ENCODE data around the gene COPZ2. TPM values are rescaled to one million over a fixed set of nuclear protein-coding genes. Genes with fewer than 3 reads are reported as not detected.

COPZ2 gene
- total and polyA plus RNA-seq, 9 of the 15 experiments (the other 6 are each of a cell fraction or from before 2014, with no cell fraction given): 0.22 to 0.49 TPM; not detected in 7

- TF ChIP-seq ZNF239 (CRISPR knock-in tag; IDR thresholded peaks at IDR 0.05): no peak
- no peak for TF ChIP-seq MTA2 (IDR thresholded peaks at IDR 0.05; ENCODE audit: low read depth)
- TF ChIP-seq HMGN3 (IDR thresholded peaks at IDR 0.05; ENCODE audit: borderline replicate concordance, extremely low read depth, insufficient read length, low read depth, low read length): no peak
- no peak for TF ChIP-seq MAFK (IDR thresholded peaks at IDR 0.05; ENCODE audit: low read length)
- no peak for TF ChIP-seq ZNF436 (CRISPR knock-in tag; IDR thresholded peaks at IDR 0.05)
- TF ChIP-seq FOXK1 (CRISPR knock-in tag; IDR thresholded peaks at IDR 0.05; ENCODE audit: borderline replicate concordance): peak; percentile 93; the same call in 1 of the 2 replicates
- TF ChIP-seq ZNF707 (CRISPR knock-in tag; conservative IDR thresholded peaks at IDR 0.05): no peak
- peak in 1 of 2 experiments; percentile 44; a peak in 2 of 4 replicates for TF ChIP-seq RCOR1 (IDR thresholded peaks at IDR 0.05; ENCODE audit: borderline replicate concordance in 1 of 2, low read depth in 2 of 2, low read length in 2 of 2)
- TF ChIP-seq NFRKB (IDR thresholded peaks at IDR 0.05; ENCODE audit: low read depth): no peak
- TF ChIP-seq MED1 (CRISPR knock-in tag; IDR thresholded peaks at IDR 0.05; ENCODE audit: borderline replicate concordance): no peak
- no peak for TF ChIP-seq CREBBP (IDR thresholded peaks at IDR 0.05; ENCODE audit: low read depth, low read length)
- TF ChIP-seq SMAD4 (CRISPR knock-in tag; conservative IDR thresholded peaks at IDR 0.05): 0 out of 2 replicates have a peak, but pooled peaks have one; percentile 14
- TF ChIP-seq MAFG (tag; conservative IDR thresholded peaks at IDR 0.05): no peak
- no peak for TF ChIP-seq ZNF77 (CRISPR knock-in tag; IDR thresholded peaks at IDR 0.05)
- no peak for TF ChIP-seq NR1H2 (CRISPR knock-in tag; IDR thresholded peaks at IDR 0.05)
- peak; percentile 27; the same call in 1 of the 2 replicates for TF ChIP-seq CREM (IDR thresholded peaks at IDR 0.05; ENCODE audit: low read depth)
- no peak for TF ChIP-seq ZNF197 (CRISPR knock-in tag; IDR thresholded peaks at IDR 0.05; ENCODE audit: low read depth)
- TF ChIP-seq ZNF212 (CRISPR knock-in tag; IDR thresholded peaks at IDR 0.05): no peak
- TF ChIP-seq SRSF7 (optimal IDR thresholded peaks at IDR 0.05; ENCODE audit: low read depth, low read length): no peak
- TF ChIP-seq E2F6 (IDR thresholded peaks at IDR 0.05; ENCODE audit: borderline replicate concordance in 1 of 2, extremely low read depth in 1 of 2, insufficient read depth in 1 of 2, insufficient read length in 1 of 2, low read depth in 1 of 2, low read length in 1 of 2, poor library complexity in 1 of 2, severe bottlenecking in 1 of 2): no peak
- TF ChIP-seq ZNF444 (CRISPR knock-in tag; IDR thresholded peaks at IDR 0.05): no peak
- TF ChIP-seq HES1 (IDR thresholded peaks at IDR 0.05; ENCODE audit: low read depth): no peak
- no peak for TF ChIP-seq HDAC8 (tag; IDR thresholded peaks at IDR 0.05)
- no peak for TF ChIP-seq ZNF12 (CRISPR knock-in tag; IDR thresholded peaks at IDR 0.05)
- no peak for TF ChIP-seq KLF10 (CRISPR knock-in tag; IDR thresholded peaks at IDR 0.05)
- TF ChIP-seq ZZZ3 (IDR thresholded peaks at IDR 0.05): no peak
- no peak for TF ChIP-seq CEBPB (tag; IDR thresholded peaks at IDR 0.05)
- TF ChIP-seq, protein P1, sequence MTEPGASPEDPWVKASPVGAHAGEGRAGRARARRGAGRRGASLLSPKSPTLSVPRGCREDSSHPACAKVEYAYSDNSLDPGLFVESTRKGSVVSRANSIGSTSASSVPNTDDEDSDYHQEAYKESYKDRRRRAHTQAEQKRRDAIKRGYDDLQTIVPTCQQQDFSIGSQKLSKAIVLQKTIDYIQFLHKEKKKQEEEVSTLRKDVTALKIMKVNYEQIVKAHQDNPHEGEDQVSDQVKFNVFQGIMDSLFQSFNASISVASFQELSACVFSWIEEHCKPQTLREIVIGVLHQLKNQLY (CRISPR knock-in tag; conservative IDR thresholded peaks at IDR 0.05): no peak
Measured at GRCh38 chr17:48051706-48052486, 14.3 kb upstream of the COPZ2 start (continued).

All from K562 (cell line).